HEK293 (cell line): ENCODE data around the gene HEMK1.

ENCODE experiments used
- CTCF ChIA-PET: fragments of 350-600 bp; formaldehyde crosslinking; extraction: SDS; loops from one replicate; lab custom pipeline; 2021; ENCODE audit warnings: antibody characterized with exemption; lab: Yijun Ruan, JAX
- POLR2A ChIA-PET: fragments of 300-600 bp; formaldehyde crosslinking; extraction: SDS; loops from one replicate; lab custom pipeline; 2020; ENCODE audit warnings: antibody characterized with exemption, inconsistent platforms; lab: Yijun Ruan, JAX
- H3K27ac ChIP-seq: fragments of 200-500 bp; sonication (Bioruptor generic); 2 replicates; pipeline ENCODE4 v1.5.1; 2014; ENCODE audit warnings: low read depth, low read length, control low read depth, inconsistent platforms; ENCODE audit errors: extremely low read depth
- H3K36me3 ChIP-seq, 2 experiments: fragments of 200-500 bp in 1 of 2; sonication (Bioruptor generic) in 1 of 2; 1 replicate in 1 of 2; 2 replicates in 1 of 2; pipeline ENCODE4 v1.5.1; 2014 to 2017; ENCODE audit warnings: inconsistent platforms in 2 of 2, low read length in 2 of 2; ENCODE audit not compliant: control insufficient read depth in 2 of 2, insufficient read depth in 1 of 2
- H3K4me1 ChIP-seq: fragments of 200-500 bp; sonication (Bioruptor generic); 2 replicates; pipeline ENCODE4 v1.5.1; 2014; ENCODE audit warnings: mild to moderate bottlenecking, low read length, inconsistent platforms; ENCODE audit not compliant: control insufficient read depth, insufficient read depth
- H3K4me3 ChIP-seq: 2 replicates; pipeline ENCODE4 v1.5.1; 2011; ENCODE audit warnings: low read depth, mild to moderate bottlenecking, control low read depth, low read length, moderate library complexity
- H3K9me3 ChIP-seq: fragments of 200-500 bp; sonication (Bioruptor generic); 2 replicates; pipeline ENCODE4 v1.5.1; 2014; ENCODE audit warnings: low read depth, low read length, inconsistent platforms; ENCODE audit not compliant: control insufficient read depth, insufficient read depth
- EGR2 ChIP-seq: fragments of 450-650 bp; formaldehyde crosslinking; IDR thresholded peaks from 2 replicates; pipeline ENCODE4 v1.5.1; 2016; ENCODE audit warnings: low read depth, missing biosample characterization, missing genetic modification characterization
- GLIS1 ChIP-seq: fragments of 450-650 bp; formaldehyde crosslinking; IDR thresholded peaks from 2 replicates; pipeline ENCODE4 v1.5.1; 2016; ENCODE audit warnings: missing biosample characterization, missing genetic modification characterization
- ZFP69B ChIP-seq: fragments of 450-650 bp; formaldehyde crosslinking; IDR thresholded peaks from 2 replicates; pipeline ENCODE4 v1.5.1; 2016; ENCODE audit warnings: missing biosample characterization, missing genetic modification characterization
- ZIC2 ChIP-seq: fragments of 450-650 bp; formaldehyde crosslinking; IDR thresholded peaks from 2 replicates; pipeline ENCODE4 v1.5.1; 2016; ENCODE audit warnings: missing biosample characterization, missing genetic modification characterization
- ZNF394 ChIP-seq: fragments of 450-650 bp; formaldehyde crosslinking; IDR thresholded peaks from 2 replicates; pipeline ENCODE4 v1.5.1; 2016; ENCODE audit warnings: missing biosample characterization, missing genetic modification characterization, mild to moderate bottlenecking, moderate library complexity, borderline replicate concordance
- ZNF623 ChIP-seq: fragments of 450-650 bp; formaldehyde crosslinking; IDR thresholded peaks from 2 replicates; pipeline ENCODE4 v1.5.1; 2016; ENCODE audit warnings: missing biosample characterization, missing genetic modification characterization
- ZNF701 ChIP-seq: fragments of 450-650 bp; formaldehyde crosslinking; IDR thresholded peaks from 2 replicates; pipeline ENCODE4 v1.5.1; 2016; ENCODE audit warnings: missing biosample characterization, missing genetic modification characterization
- ZNF843 ChIP-seq: fragments of 450-650 bp; formaldehyde crosslinking; IDR thresholded peaks from 2 replicates; pipeline ENCODE4 v1.5.1; 2016; ENCODE audit warnings: missing biosample characterization, missing genetic modification characterization
- TF ChIP-seq, protein P1 (sequence below): fragments of 450-650 bp; formaldehyde crosslinking; IDR thresholded peaks from 2 replicates; pipeline ENCODE4 v1.5.1; 2016; ENCODE audit warnings: missing biosample characterization, missing genetic modification characterization
- TF ChIP-seq, protein P2 (sequence below): fragments of 450-650 bp; formaldehyde crosslinking; IDR thresholded peaks from 2 replicates; pipeline ENCODE4 v1.5.1; 2016; ENCODE audit warnings: missing biosample characterization, missing genetic modification characterization
- TF ChIP-seq, protein P3 (sequence below): fragments of 450-650 bp; formaldehyde crosslinking; IDR thresholded peaks from 2 replicates; pipeline ENCODE4 v1.5.1; 2016; ENCODE audit warnings: missing biosample characterization, missing genetic modification characterization

The HEMK1 gene

DNA sequence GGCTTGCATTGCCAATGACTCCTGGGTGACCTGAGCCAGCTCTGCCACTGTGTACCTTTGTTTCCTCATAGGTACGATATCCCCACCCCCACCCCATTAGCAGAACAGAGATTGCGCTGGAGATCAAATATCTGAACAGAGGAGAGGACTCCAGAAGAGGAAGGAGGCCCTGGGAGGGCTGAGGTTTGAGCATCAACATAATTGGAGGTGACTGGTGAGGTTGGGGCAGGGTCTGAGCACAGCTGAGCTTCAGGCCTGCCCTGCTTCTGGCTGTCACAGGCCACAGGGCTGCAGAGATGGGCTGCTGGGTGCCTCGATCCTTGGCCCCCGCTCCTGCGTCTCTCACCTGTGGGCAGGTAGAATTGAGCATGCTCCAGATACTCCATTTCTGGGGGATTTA lies 44.6 kb upstream of the HEMK1 start:
- Histone ChIP-seq H3K4me1 (no peaks in the 10 kb centered on the region), H3K9me3 (no peaks in the 10 kb centered on the region), H3K36me3 (no peaks in the 10 kb centered on the region)
- CTCF ChIA-PET, result interaction anchor here (0.7 to 1.9 kb wide), 4 partner anchors 17 to 90 kb away, joined by 3 to 6 read pairs (median 5); no protein-coding TSS in a partner anchor
- no peak for TF ChIP-seq ZFP69B
- peak; percentile 32; the same call in 1 of the 2 replicates for TF ChIP-seq GLIS1 (tag by site-specific recombination)
- TF ChIP-seq, all 188 proteins: peak for 1
- Histone ChIP-seq H3K4me3 (no peak overlapping the region), H3K27ac (no peak overlapping the region)
- POLR2A ChIA-PET, result no interaction called here

DNA sequence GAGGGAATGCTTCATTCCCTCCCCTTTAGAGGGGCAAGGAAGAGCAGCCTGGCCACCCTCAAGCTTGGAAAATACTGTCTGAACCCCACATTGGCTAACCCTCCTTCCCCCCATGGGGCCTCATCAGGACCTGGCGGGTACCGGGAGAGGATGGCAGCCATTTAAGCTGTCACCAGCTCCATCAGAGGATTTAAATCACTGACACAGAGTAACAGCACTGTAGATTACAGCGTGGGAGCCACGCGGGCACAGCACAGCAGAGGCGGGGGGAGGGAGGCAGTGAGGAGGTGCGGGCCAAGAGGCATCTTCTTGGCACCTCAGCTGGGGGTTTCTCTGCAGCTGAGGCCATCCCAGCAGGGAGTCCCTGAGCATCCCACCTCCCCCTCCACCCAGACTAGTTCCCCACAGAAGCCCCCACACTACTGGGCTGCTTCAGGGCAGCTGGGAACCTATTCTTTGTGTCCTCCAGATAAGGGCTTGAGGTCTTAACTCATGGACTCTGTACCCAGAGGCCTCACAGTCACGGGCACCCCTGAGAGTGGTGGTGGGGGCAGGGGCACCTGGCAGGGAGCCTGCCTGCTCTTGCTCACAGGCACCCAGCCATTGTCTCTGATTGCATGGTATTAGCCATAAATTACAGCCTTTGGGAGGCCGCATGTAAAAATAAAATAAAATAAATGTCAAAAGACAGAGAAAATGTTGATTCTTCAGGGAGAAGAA lies 44.0 kb upstream of the HEMK1 start:
- Histone ChIP-seq H3K4me3 (no peak overlapping the region), H3K4me1 (no peaks in the 10 kb centered on the region), H3K36me3 (no peaks in the 10 kb centered on the region), H3K9me3 (no peaks in the 10 kb centered on the region), H3K27ac (no peak overlapping the region)
- peak; percentile 28; the same call in 1 of the 2 replicates for TF ChIP-seq EGR2 (tag by site-specific recombination)
- TF ChIP-seq ZNF623 (tag by site-specific recombination), result no peak
- no peak for TF ChIP-seq ZNF394 (tag by site-specific recombination)
- POLR2A ChIA-PET, result no interaction called here
- CTCF ChIA-PET, result interaction anchor here (0.7 to 1.9 kb wide), 4 partner anchors 17 to 89 kb away, joined by 3 to 6 read pairs (median 5); no protein-coding TSS in a partner anchor

DNA sequence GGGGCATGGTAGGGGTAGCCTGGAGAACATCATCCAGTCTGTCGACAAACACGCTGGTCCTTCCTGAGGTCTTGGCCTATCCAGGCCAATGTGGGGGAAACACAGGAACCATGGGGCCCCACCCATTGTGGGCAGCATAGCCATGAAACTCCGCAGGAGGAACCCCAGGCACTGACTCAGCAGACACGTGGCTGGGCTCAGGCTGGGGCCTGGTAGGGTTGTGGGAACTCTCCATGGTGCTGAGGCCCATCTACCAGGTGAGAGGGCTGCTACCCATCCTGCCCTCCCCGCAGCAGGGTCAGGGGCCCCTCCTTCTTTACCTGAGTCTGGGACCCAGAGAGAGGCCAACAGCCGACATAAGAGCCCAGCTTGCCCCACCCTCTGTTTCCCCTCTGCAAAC lies 43.3 kb upstream of the HEMK1 start:
- CTCF ChIA-PET, result interaction anchor here (0.6 kb wide), 1 partner anchor 88 kb away, joined by 3 read pairs; no protein-coding TSS in a partner anchor
- no peak overlapping the region for H3K4me3 ChIP-seq
- no peaks in the 10 kb centered on the region for H3K36me3 ChIP-seq
- H3K27ac ChIP-seq, result no peak overlapping the region
- H3K4me1 ChIP-seq, result no peaks in the 10 kb centered on the region
- POLR2A ChIA-PET, result no interaction called here
- no peaks in the 10 kb centered on the region for H3K9me3 ChIP-seq
- TF ChIP-seq, protein P1, sequence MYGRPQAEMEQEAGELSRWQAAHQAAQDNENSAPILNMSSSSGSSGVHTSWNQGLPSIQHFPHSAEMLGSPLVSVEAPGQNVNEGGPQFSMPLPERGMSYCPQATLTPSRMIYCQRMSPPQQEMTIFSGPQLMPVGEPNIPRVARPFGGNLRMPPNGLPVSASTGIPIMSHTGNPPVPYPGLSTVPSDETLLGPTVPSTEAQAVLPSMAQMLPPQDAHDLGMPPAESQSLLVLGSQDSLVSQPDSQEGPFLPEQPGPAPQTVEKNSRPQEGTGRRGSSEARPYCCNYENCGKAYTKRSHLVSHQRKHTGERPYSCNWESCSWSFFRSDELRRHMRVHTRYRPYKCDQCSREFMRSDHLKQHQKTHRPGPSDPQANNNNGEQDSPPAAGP (tag by site-specific recombination), result 0 out of 2 replicates have a peak, but pooled peaks have one; percentile 24
- TF ChIP-seq ZNF701 (tag by site-specific recombination) (no peak), GLIS1 (tag by site-specific recombination) (peak; percentile 29), ZNF843 (no peak), ZIC2 (peak; percentile 30)
- TF ChIP-seq, protein P2, sequence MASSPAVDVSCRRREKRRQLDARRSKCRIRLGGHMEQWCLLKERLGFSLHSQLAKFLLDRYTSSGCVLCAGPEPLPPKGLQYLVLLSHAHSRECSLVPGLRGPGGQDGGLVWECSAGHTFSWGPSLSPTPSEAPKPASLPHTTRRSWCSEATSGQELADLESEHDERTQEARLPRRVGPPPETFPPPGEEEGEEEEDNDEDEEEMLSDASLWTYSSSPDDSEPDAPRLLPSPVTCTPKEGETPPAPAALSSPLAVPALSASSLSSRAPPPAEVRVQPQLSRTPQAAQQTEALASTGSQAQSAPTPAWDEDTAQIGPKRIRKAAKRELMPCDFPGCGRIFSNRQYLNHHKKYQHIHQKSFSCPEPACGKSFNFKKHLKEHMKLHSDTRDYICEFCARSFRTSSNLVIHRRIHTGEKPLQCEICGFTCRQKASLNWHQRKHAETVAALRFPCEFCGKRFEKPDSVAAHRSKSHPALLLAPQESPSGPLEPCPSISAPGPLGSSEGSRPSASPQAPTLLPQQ (tag by site-specific recombination), result 0 out of 2 replicates have a peak, but pooled peaks have one; percentile 34
- TF ChIP-seq, protein P3, sequence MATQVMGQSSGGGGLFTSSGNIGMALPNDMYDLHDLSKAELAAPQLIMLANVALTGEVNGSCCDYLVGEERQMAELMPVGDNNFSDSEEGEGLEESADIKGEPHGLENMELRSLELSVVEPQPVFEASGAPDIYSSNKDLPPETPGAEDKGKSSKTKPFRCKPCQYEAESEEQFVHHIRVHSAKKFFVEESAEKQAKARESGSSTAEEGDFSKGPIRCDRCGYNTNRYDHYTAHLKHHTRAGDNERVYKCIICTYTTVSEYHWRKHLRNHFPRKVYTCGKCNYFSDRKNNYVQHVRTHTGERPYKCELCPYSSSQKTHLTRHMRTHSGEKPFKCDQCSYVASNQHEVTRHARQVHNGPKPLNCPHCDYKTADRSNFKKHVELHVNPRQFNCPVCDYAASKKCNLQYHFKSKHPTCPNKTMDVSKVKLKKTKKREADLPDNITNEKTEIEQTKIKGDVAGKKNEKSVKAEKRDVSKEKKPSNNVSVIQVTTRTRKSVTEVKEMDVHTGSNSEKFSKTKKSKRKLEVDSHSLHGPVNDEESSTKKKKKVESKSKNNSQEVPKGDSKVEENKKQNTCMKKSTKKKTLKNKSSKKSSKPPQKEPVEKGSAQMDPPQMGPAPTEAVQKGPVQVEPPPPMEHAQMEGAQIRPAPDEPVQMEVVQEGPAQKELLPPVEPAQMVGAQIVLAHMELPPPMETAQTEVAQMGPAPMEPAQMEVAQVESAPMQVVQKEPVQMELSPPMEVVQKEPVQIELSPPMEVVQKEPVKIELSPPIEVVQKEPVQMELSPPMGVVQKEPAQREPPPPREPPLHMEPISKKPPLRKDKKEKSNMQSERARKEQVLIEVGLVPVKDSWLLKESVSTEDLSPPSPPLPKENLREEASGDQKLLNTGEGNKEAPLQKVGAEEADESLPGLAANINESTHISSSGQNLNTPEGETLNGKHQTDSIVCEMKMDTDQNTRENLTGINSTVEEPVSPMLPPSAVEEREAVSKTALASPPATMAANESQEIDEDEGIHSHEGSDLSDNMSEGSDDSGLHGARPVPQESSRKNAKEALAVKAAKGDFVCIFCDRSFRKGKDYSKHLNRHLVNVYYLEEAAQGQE (tag by site-specific recombination), result peak; percentile 98
